Stimulated activated CD4-positive, alpha-beta T cell treated with anti-CD3 and anti-CD28 coated beads, Interleukin-4, amount 100 ng/mL, for 24 hours (primary cell): ENCODE data around the gene TCP11X1.
"Not testable (repeated sequence)": the region's sequence is repeated elsewhere in the genome, so short reads cannot be mapped to it uniquely, and the experiment has no call there.

Source experiments
- DNase-seq: peaks from one replicate; pipeline ENCODE4 v3.0.0-alpha.2; 2020

Gene TCP11X1

GRCh38 chrX:102214986-102215385 lies at the start of gene TCP11X1:
Gene TCP11X1, plus strand, starts transcription at chrX:102215301.
- DNase-seq, result not testable (repeated sequence)

- no peak for DNase-seq
Measured at GRCh38 chrX:102185967-102186720, 29.0 kb upstream of the TCP11X1 start.

- DNase-seq, result not testable (repeated sequence)
Measured at GRCh38 chrX:102207940-102208339, 7.2 kb upstream of the TCP11X1 start.

- DNase-seq, result not testable (repeated sequence)
Measured at GRCh38 chrX:102216497-102216896, 1.4 kb downstream of the TCP11X1 start.

GRCh38 chrX:102235678-102236077 lies 20.6 kb downstream of the TCP11X1 start:
- DNase-seq, result not testable (repeated sequence)

- not testable (repeated sequence) for DNase-seq
Measured at GRCh38 chrX:102240265-102240664, 25.2 kb downstream of the TCP11X1 start.

- not testable (repeated sequence) for DNase-seq
Measured at GRCh38 chrX:102246893-102247292, 31.8 kb downstream of the TCP11X1 start, which contains the start of gene NXF2. Gene NXF2, plus strand, starts transcription at chrX:102247167. Its CDS starts 59,912 bp downstream, at chrX:102307079.

GRCh38 chrX:102272231-102272630 lies 57.1 kb downstream of the TCP11X1 start:
- not testable (repeated sequence) for DNase-seq
